HepG2 (cell line): ENCODE measurements around the gene ULK4. TPM values are rescaled to one million over a fixed set of nuclear protein-coding genes. Genes with fewer than 3 reads are reported as not detected.

Source experiments
- DNMT3B ChIP-seq: conservative IDR thresholded peaks from 2 replicates; pipeline ENCODE4 v1.6.1; 2016; ENCODE audit warnings: missing biosample characterization, control low read depth
- ELF1 ChIP-seq: sonication (generic); formaldehyde crosslinking; IDR thresholded peaks from 2 replicates; pipeline ENCODE4 v1.4.0; 2020; ENCODE audit warnings: missing genetic modification reagents
- HINFP ChIP-seq: sonication (generic); formaldehyde crosslinking; IDR thresholded peaks from 2 replicates; pipeline ENCODE4 v1.4.0; 2020; ENCODE audit warnings: low read depth, mild to moderate bottlenecking, missing genetic modification reagents
- ISL2 ChIP-seq: sonication (generic); formaldehyde crosslinking; IDR thresholded peaks from 2 replicates; pipeline ENCODE4 v1.5.0; 2020; ENCODE audit warnings: missing genetic modification reagents
- NCOR1 ChIP-seq: fragments of 200-600 bp; sonication (generic); IDR thresholded peaks from 2 replicates; pipeline ENCODE4 v1.7.0; 2017; ENCODE audit warnings: antibody characterized with exemption, low read length, borderline replicate concordance
- NR2F6 ChIP-seq, 2 experiments: IDR thresholded peaks; 2 replicates each; pipeline ENCODE4 v1.6.1; 2016; ENCODE audit warnings: antibody characterized with exemption in 1 of 2, mild to moderate bottlenecking in 1 of 2
- RERE ChIP-seq: IDR thresholded peaks from 2 replicates; pipeline ENCODE4 v1.6.1; 2016; ENCODE audit warnings: low read depth, missing genetic modification reagents, missing compliant biosample characterization
- SALL1 ChIP-seq: sonication (generic); formaldehyde crosslinking; IDR thresholded peaks from 2 replicates; pipeline ENCODE4 v1.8.0; 2022; ENCODE audit warnings: mild to moderate bottlenecking, missing genetic modification reagents
- SAP130 ChIP-seq: IDR thresholded peaks from 2 replicates; pipeline ENCODE4 v1.6.1; 2016; ENCODE audit warnings: low read depth
- TBX3 ChIP-seq: fragments of 450-650 bp; IDR thresholded peaks from 2 replicates; pipeline ENCODE4 v1.6.1; 2017; ENCODE audit warnings: antibody characterized with exemption, mild to moderate bottlenecking, inconsistent platforms, borderline replicate concordance
- TCF7L2 ChIP-seq: IDR thresholded peaks from 2 replicates; pipeline ENCODE4 v1.6.1; 2011; ENCODE audit warnings: mild to moderate bottlenecking, low read depth, low read length, moderate library complexity
- ZBTB1 ChIP-seq: sonication (generic); formaldehyde crosslinking; IDR thresholded peaks from 2 replicates; pipeline ENCODE4 v1.4.0; 2020; ENCODE audit warnings: missing genetic modification reagents, borderline replicate concordance
- ZBTB38 ChIP-seq: sonication (generic); formaldehyde crosslinking; IDR thresholded peaks from 2 replicates; pipeline ENCODE4 v1.5.1; 2020; ENCODE audit warnings: mild to moderate bottlenecking, missing genetic modification reagents
- ZBTB4 ChIP-seq: sonication (generic); formaldehyde crosslinking; IDR thresholded peaks from 2 replicates; pipeline ENCODE4 v1.4.0; 2020; ENCODE audit warnings: missing genetic modification reagents, mild to moderate bottlenecking, borderline replicate concordance
- ZNF232 ChIP-seq: sonication (generic); formaldehyde crosslinking; IDR thresholded peaks from 2 replicates; pipeline ENCODE4 v1.4.0; 2020; ENCODE audit warnings: missing genetic modification reagents, borderline replicate concordance
- ZNF484 ChIP-seq: sonication (generic); formaldehyde crosslinking; IDR thresholded peaks from 2 replicates; pipeline ENCODE4 v1.5.1; 2020; ENCODE audit warnings: mild to moderate bottlenecking, low read depth, missing genetic modification reagents, borderline replicate concordance
- ZNF530 ChIP-seq: sonication (generic); formaldehyde crosslinking; IDR thresholded peaks from 2 replicates; pipeline ENCODE4 v1.5.0; 2020; ENCODE audit warnings: low read depth, mild to moderate bottlenecking, missing genetic modification reagents
- ZNF781 ChIP-seq: sonication (generic); formaldehyde crosslinking; IDR thresholded peaks from 2 replicates; pipeline ENCODE4 v1.5.1; 2020; ENCODE audit warnings: borderline replicate concordance, mild to moderate bottlenecking, missing genetic modification reagents; ENCODE audit errors: not compliant biosample characterization
- ZNF790 ChIP-seq: sonication (generic); formaldehyde crosslinking; IDR thresholded peaks from 2 replicates; pipeline ENCODE4 v1.8.0; 2022; ENCODE audit warnings: missing genetic modification reagents, mild to moderate bottlenecking, borderline replicate concordance
- polyA plus RNA-seq, 8 experiments: library from polyadenylated mRNA; depleted of rRNA in 3 of 8; stranded (reverse) in 7 of 8; unstranded in 1 of 8; fragments of >200 nt; fragmentation: Illumina TruSeq in 4 of 8; extraction: Trizol in 4 of 8; gene quantifications; 2 replicates each; pipeline versions ENCODE4 v1.2.1 to v1.2.3, GENCODE V29; 2011 to 2016; ENCODE audit warnings: low read depth in 4 of 8, missing spikeins in 1 of 8, mixed read lengths in 1 of 8; ENCODE audit not compliant: insufficient read depth in 1 of 8
- total RNA-seq, 5 experiments: library from RNA; depleted of rRNA; stranded (reverse); fragments of >200 nt; fragmentation: Illumina TruSeq; extraction: Trizol; gene quantifications; 2 replicates each; pipeline ENCODE4 v1.2.3, GENCODE V29; 2016; ENCODE audit warnings: low read depth in 1 of 5

ULK4 gene
- total and polyA plus RNA-seq, 2 of the 13 experiments (the other 11 are each of a cell fraction or from before 2014, with no cell fraction given), result 6.7 to 11.8 TPM

GRCh38 chr3:41265823-41266273 is 696.1 kb downstream of the ULK4 start (continued):
- TF ChIP-seq TBX3 (peak; percentile 94), NCOR1 (no peak; the same call in 1 of the 2 replicates), HINFP (CRISPR knock-in tag) (peak; percentile 35; the same call in 1 of the 2 replicates), ZBTB4 (CRISPR knock-in tag) (no peak), ZNF484 (CRISPR knock-in tag) (no peak), TCF7L2 (peak; percentile 52; the same call in 1 of the 2 replicates), NR2F6 (IDR thresholded peaks at IDR 0.05) (peak; percentile 52; the same call in 1 of the 2 replicates), NR2F6 (CRISPR knock-in tag; IDR thresholded peaks at IDR 0.05) (peak; percentile 55; the same call in 1 of the 2 replicates), ISL2 (CRISPR knock-in tag) (peak; percentile 88), ZNF790 (CRISPR knock-in tag) (no peak), RERE (CRISPR knock-in tag) (0 out of 2 replicates have a peak, but pooled peaks have one; percentile 14), DNMT3B (no peak), ZNF232 (CRISPR knock-in tag) (peak; percentile 27; the same call in 1 of the 2 replicates), SAP130 (CRISPR knock-in tag) (peak; percentile 66; the same call in 1 of the 2 replicates), SALL1 (peak; percentile 84), ZNF781 (CRISPR knock-in tag) (no peak), ELF1 (CRISPR knock-in tag) (no peak), ZNF530 (CRISPR knock-in tag) (no peak), ZBTB1 (no peak), ZBTB38 (peak; percentile 26; the same call in 1 of the 2 replicates)
